BJ (cell line): ENCODE measurements around the gene FHIP1A. TPM values are rescaled to one million over a fixed set of nuclear protein-coding genes. Genes with fewer than 3 reads are reported as not detected.

ENCODE experiments used
- CTCF ChIA-PET: fragments of 350-600 bp; formaldehyde crosslinking; extraction: SDS; loops from one replicate; lab custom pipeline; 2021; ENCODE audit warnings: antibody characterized with exemption, inconsistent platforms; lab: Yijun Ruan, JAX
- POLR2A ChIA-PET: fragments of 300-600 bp; sonication (Branson Sonifier 250); formaldehyde crosslinking; extraction: SDS; loops from one replicate; lab custom pipeline; 2021; ENCODE audit warnings: antibody characterized with exemption; lab: Charles Lee
- DNase-seq: peaks from one replicate; pipeline ENCODE4 v3.0.0-alpha.2; 2011; ENCODE audit warnings: low read depth
- H3K27me3 ChIP-seq: 2 replicates; pipeline ENCODE4 v1.6.0; 2011; ENCODE audit warnings: low read length; ENCODE audit not compliant: control insufficient read depth, insufficient read depth
- H3K36me3 ChIP-seq: 2 replicates; pipeline ENCODE4 v1.5.1; 2011; ENCODE audit warnings: low read length; ENCODE audit not compliant: control insufficient read depth, insufficient read depth
- H3K4me3 ChIP-seq: 2 replicates; pipeline ENCODE4 v1.5.1; 2011; ENCODE audit warnings: low read depth, mild to moderate bottlenecking, control low read depth, low read length
- polyA plus RNA-seq: library from polyadenylated mRNA; depleted of rRNA; stranded (reverse); fragments of >200 nt; gene quantifications from 2 replicates; pipeline ENCODE4 v1.2.3, GENCODE V29; 2011
- TF ChIP-seq, protein P1 (sequence below): IDR thresholded peaks from 2 replicates; pipeline ENCODE4 v1.5.1; 2011; ENCODE audit warnings: low read depth, mild to moderate bottlenecking, control low read depth, inconsistent platforms, low read length, moderate library complexity; ENCODE audit not compliant: insufficient read depth

The FHIP1A gene
- polyA plus RNA-seq, 1 experiment: 0.28 TPM

DNA sequence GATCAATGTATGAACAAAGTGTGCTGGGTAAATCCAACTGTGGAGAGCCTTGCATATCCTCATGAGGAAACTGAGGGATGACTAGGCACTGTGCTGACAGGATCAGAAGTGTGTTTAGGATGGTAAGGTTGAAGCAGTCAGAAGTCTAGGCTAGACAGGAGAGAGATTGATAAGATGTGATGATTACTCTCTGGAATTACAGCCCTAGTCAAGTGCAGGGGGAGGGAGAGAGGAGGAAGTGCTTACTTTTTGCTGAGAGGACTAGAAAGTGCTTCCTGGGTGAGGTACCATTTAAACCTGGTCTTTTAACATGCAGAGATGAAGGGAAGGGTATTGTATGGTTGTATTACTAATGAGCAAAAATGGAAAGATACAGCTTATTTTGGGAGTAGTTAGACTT, 23.7 kb downstream of the FHIP1A start:
- Histone ChIP-seq H3K4me3 (no peak overlapping the region), H3K27me3 (no peaks in the 10 kb centered on the region), H3K36me3 (no peaks in the 10 kb centered on the region)
- DNase-seq: no peak
- ChIA-PET CTCF (no interaction called here), POLR2A (no interaction called here)
- TF ChIP-seq, protein P1, sequence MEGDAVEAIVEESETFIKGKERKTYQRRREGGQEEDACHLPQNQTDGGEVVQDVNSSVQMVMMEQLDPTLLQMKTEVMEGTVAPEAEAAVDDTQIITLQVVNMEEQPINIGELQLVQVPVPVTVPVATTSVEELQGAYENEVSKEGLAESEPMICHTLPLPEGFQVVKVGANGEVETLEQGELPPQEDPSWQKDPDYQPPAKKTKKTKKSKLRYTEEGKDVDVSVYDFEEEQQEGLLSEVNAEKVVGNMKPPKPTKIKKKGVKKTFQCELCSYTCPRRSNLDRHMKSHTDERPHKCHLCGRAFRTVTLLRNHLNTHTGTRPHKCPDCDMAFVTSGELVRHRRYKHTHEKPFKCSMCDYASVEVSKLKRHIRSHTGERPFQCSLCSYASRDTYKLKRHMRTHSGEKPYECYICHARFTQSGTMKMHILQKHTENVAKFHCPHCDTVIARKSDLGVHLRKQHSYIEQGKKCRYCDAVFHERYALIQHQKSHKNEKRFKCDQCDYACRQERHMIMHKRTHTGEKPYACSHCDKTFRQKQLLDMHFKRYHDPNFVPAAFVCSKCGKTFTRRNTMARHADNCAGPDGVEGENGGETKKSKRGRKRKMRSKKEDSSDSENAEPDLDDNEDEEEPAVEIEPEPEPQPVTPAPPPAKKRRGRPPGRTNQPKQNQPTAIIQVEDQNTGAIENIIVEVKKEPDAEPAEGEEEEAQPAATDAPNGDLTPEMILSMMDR: no peak

DNA sequence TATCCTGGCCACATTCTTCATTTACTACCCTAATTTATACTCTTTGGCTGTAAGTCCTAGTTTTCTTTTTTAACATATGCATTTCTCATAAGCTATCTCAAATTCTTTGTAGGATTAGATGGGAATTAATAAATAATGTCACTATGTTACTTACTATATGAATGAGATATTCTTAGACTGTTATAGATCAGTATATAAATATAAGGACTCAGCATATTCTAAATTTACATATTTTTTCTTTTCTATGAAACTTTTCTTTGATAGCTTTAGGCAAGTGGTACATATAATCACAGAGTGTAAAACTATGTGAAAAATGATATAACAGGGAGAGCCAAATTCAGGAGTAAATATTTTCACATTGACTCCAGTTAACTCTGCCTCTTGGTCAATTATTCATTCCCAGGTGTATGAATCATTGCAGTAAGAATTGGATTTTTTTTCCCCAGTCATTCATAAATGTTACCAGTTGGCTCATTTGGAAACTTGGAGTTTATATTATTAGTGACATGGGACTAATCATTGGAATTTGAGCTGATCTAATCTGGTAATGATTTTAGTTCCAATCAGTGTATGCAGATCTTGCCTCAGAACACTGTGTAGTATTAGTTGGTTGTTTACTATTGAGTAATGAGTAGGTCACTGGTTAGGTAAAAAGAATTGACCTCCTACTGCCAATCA, 25.3 kb downstream of the FHIP1A start:
- Histone ChIP-seq H3K36me3 (no peaks in the 10 kb centered on the region), H3K27me3 (no peaks in the 10 kb centered on the region), H3K4me3 (no peak overlapping the region)
- CTCF ChIA-PET: interaction anchor here (1.0 kb wide), 1 partner anchor 11 kb away, joined by 3 read pairs; no protein-coding TSS in a partner anchor
- TF ChIP-seq, protein P1: no peak
- peak; percentile 47 for DNase-seq
- POLR2A ChIA-PET: interaction anchor here (0.6 kb wide), 1 partner anchor 498 kb away, joined by 3 read pairs; no protein-coding TSS in a partner anchor

DNA sequence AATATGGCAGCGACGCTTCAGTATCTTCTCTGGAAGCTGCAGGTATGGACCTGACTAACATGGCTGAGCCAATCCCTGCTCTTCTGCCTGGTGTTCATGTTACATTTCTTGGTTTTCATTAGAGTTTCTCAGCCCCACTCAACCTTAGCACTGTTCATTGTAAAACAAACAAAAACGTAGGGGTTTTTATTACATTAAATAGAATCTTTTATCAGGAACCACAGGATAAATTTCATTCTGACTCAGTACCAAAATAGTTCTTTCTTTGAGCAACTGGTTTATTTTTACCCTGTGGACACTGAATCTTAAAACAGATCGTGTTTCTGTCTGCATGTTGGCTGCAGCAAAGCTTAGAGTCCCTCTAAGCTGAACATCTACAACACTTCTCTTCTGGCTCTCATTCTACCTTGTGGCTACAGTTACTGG, 27.1 kb downstream of the FHIP1A start:
- POLR2A ChIA-PET: no interaction called here
- TF ChIP-seq, protein P1: no peak
- peak; percentile 16 for DNase-seq
- Histone ChIP-seq H3K27me3 (peaks cover 2% of the 10 kb centered on the region; the same call in 1 of the 2 replicates), H3K36me3 (no peaks in the 10 kb centered on the region), H3K4me3 (no peak overlapping the region)
- CTCF ChIA-PET: interaction anchor here (0.7 kb wide), 1 partner anchor 81 kb away, joined by 3 read pairs; no protein-coding TSS in a partner anchor

DNA sequence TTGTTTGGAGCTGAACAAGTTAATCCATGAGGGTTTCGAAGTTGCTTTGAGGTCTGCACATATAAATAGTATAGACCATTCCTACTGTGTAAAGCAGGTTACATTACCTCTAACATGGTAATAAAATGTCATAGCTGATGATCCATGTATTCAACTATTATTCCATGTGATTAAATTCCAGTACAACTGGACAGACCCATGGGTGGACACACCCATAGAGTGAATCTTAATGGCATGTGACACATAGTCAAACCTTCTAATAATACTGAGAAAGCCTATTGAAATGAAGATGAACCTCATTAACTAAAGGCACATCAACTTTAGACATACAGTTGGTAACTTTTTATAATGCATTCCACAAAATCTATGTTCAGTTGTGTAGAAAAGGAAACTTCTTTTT, 28.5 kb downstream of the FHIP1A start:
- Histone ChIP-seq H3K36me3 (no peaks in the 10 kb centered on the region), H3K4me3 (no peak overlapping the region), H3K27me3 (peaks cover 2% of the 10 kb centered on the region; the same call in 1 of the 2 replicates)
- ChIA-PET CTCF (no interaction called here), POLR2A (no interaction called here)
- no peak for DNase-seq
- TF ChIP-seq, protein P1: no peak

DNA sequence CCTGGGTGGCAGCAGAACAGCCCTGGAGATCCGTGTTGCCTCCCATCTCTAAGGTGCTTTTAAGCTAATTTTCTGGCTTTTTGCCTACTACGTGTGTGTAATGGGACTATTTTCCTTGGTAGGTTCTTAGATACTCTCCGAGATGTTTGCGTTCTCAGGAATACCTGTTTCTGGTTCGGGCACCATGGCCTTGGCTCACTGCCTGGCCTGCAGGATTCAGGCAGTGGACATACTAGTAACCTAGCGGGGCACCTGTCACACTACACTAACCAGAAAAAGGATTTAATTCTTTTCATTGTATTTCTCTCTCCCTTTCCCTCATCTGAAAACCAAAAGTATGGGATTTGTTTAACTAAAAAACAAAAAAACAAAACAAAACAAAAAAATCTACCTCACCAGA, 29.2 kb downstream of the FHIP1A start:
- TF ChIP-seq, protein P1: no peak
- Histone ChIP-seq H3K36me3 (no peaks in the 10 kb centered on the region), H3K4me3 (no peak overlapping the region), H3K27me3 (peaks cover 2% of the 10 kb centered on the region; the same call in 1 of the 2 replicates)
- CTCF ChIA-PET: interaction anchor here (0.9 kb wide), 1 partner anchor 37 kb away, joined by 3 read pairs; no protein-coding TSS in a partner anchor
- no peak for DNase-seq
- POLR2A ChIA-PET: no interaction called here
